IPS-18c (cell line): ENCODE results near the gene HYAL3.
"Not testable (repeated sequence)": the region's sequence is repeated elsewhere in the genome, so short reads cannot be mapped to it uniquely, and the experiment has no call there.

ENCODE experiments used
- H3K4me3 ChIP-seq: 2 replicates; pipeline ENCODE4 v1.7.0; 2013; ENCODE audit warnings: low read depth, mild to moderate bottlenecking, low read length, moderate library complexity; ENCODE audit not compliant: insufficient read depth
- H3K9me3 ChIP-seq: one replicate; pipeline ENCODE4 v1.6.1; 2013; ENCODE audit warnings: mild to moderate bottlenecking, low read length, moderate library complexity; ENCODE audit not compliant: control insufficient read depth, insufficient read depth

The HYAL3 gene

GRCh38 chr3:50319894-50320625 is 20.9 kb upstream of the HYAL3 start:
- H3K4me3 ChIP-seq: peak overlapping the region; percentile 52
- no peaks in the 10 kb centered on the region for H3K9me3 ChIP-seq

- H3K4me3 ChIP-seq: no peak overlapping the region; the same call in 1 of the 2 replicates
- H3K9me3 ChIP-seq: no peaks in the 10 kb centered on the region
Measured at GRCh38 chr3:50319181-50319893, 20.1 kb upstream of the HYAL3 start.

- Histone ChIP-seq H3K9me3 (no peaks in the 10 kb centered on the region), H3K4me3 (no peak overlapping the region)
Measured at GRCh38 chr3:50318615-50319014, 19.4 kb upstream of the HYAL3 start.

GRCh38 chr3:50318163-50318562 is 19.0 kb upstream of the HYAL3 start:
- no peak overlapping the region for H3K4me3 ChIP-seq

GRCh38 chr3:50317300-50317699 is 18.1 kb upstream of the HYAL3 start:
- no peak overlapping the region; the same call in 1 of the 2 replicates for H3K4me3 ChIP-seq
- no peaks in the 10 kb centered on the region for H3K9me3 ChIP-seq

More at GRCh38 chr3:50318163-50318562, 19.0 kb upstream of the HYAL3 start:
- H3K9me3 ChIP-seq: no peaks in the 10 kb centered on the region

- no peak overlapping the region; the same call in 1 of the 2 replicates for H3K4me3 ChIP-seq
Measured at GRCh38 chr3:50316657-50317242, 17.5 kb upstream of the HYAL3 start.

GRCh38 chr3:50314816-50315215 is 15.6 kb upstream of the HYAL3 start:
- H3K4me3 ChIP-seq: no peak overlapping the region
- H3K9me3 ChIP-seq: no peaks in the 10 kb centered on the region

More at GRCh38 chr3:50316657-50317242, 17.5 kb upstream of the HYAL3 start:
- no peaks in the 10 kb centered on the region for H3K9me3 ChIP-seq

GRCh38 chr3:50314342-50314741 is 15.1 kb upstream of the HYAL3 start:
- peaks cover 3% of the 10 kb centered on the region for H3K9me3 ChIP-seq

GRCh38 chr3:50312041-50312440 is 12.8 kb upstream of the HYAL3 start:
- H3K9me3 ChIP-seq, H3K4me3 ChIP-seq: not testable (repeated sequence)

More at GRCh38 chr3:50314342-50314741, 15.1 kb upstream of the HYAL3 start:
- no peak overlapping the region for H3K4me3 ChIP-seq

- Histone ChIP-seq H3K9me3 (peaks cover 9% of the 10 kb centered on the region), H3K4me3 (no peak overlapping the region)
Measured at GRCh38 chr3:50304601-50305000, 5.4 kb upstream of the HYAL3 start.

- H3K4me3 ChIP-seq: no peak within 1 kb of the TSS
Measured at GRCh38 chr3:50303013-50303815, 4.0 kb upstream of the HYAL3 start, which contains the start of gene HYAL1. Gene HYAL1 (minus strand): TSS chr3:50303574. CDS start chr3:50302956, 618 bp downstream.

GRCh38 chr3:50302095-50303012 is 3.1 kb upstream of the HYAL3 start:
- Histone ChIP-seq H3K4me3 (no peak overlapping the region), H3K9me3 (peaks cover 2% of the 10 kb centered on the region)

More at GRCh38 chr3:50303013-50303815, 4.0 kb upstream of the HYAL3 start, which contains the start of gene HYAL1:
- H3K9me3 ChIP-seq: peaks cover 6% of the 10 kb centered on the region

GRCh38 chr3:50300681-50301254 is 1.6 kb upstream of the HYAL3 start:
- no peaks in the 10 kb centered on the region for H3K9me3 ChIP-seq
- no peak overlapping the region for H3K4me3 ChIP-seq

- no peaks in the 10 kb centered on the region for H3K9me3 ChIP-seq
- H3K4me3 ChIP-seq: peak overlapping the region; percentile 36; the same call in 1 of the 2 replicates
Measured at GRCh38 chr3:50299929-50300680, 900 bp upstream of the HYAL3 start.

GRCh38 chr3:50299638-50299928 is 378 bp upstream of the HYAL3 start:
- Histone ChIP-seq H3K9me3 (no peaks in the 10 kb centered on the region), H3K4me3 (peak overlapping the region; percentile 36; the same call in 1 of the 2 replicates)
